DND-41 (cell line): ENCODE data around the gene SPATA6L.

ENCODE experiments used
- CTCF ChIP-seq: IDR thresholded peaks from 2 replicates; pipeline ENCODE4 v1.5.1; 2012; ENCODE audit warnings: borderline replicate concordance, low read length, moderate library complexity, mild to moderate bottlenecking; ENCODE audit not compliant: poor library complexity, severe bottlenecking; ENCODE audit errors: extremely low read depth
- EZH2 ChIP-seq: IDR thresholded peaks from 3 replicates; pipeline ENCODE4 v1.6.1; 2012; ENCODE audit warnings: borderline replicate concordance, low read depth, mild to moderate bottlenecking, moderate library complexity, low read length, inconsistent platforms; ENCODE audit not compliant: severe bottlenecking

- TF ChIP-seq EZH2 (no peak), CTCF (no peak)
Observed at GRCh38 chr9:4654084-4654483, 12.2 kb downstream of the SPATA6L start.
